A549 (cell line): ENCODE results near the gene OXSM.

Source experiments
- CTCF ChIP-seq: fragments of >200 bp; sonication (Bioruptor Twin); formaldehyde crosslinking; IDR thresholded peaks from 3 replicates; pipeline ENCODE4 v1.5.1; 2016
- EP300 ChIP-seq, 2 experiments: fragments of >200 bp; sonication (Bioruptor Twin); formaldehyde crosslinking; IDR thresholded peaks; 2 replicates in 1 of 2; 3 replicates in 1 of 2; pipeline ENCODE4 v1.6.1; 2016 to 2017
- FOSB ChIP-seq: fragments of 250-450 bp; sonication (Bioruptor Pico); IDR thresholded peaks from 2 replicates; pipeline ENCODE4 v1.5.0; 2020; ENCODE audit warnings: mild to moderate bottlenecking, moderate library complexity
- POLR2A ChIP-seq: IDR thresholded peaks from 2 replicates; pipeline ENCODE4 v1.6.1; 2012; ENCODE audit warnings: mild to moderate bottlenecking, low read length
- RAD21 ChIP-seq, 2 experiments: fragments of >200 bp in 1 of 2; sonication (Bioruptor Twin) in 1 of 2; formaldehyde crosslinking in 1 of 2; IDR thresholded peaks in 1 of 2; conservative IDR thresholded peaks in 1 of 2; 2 replicates in 1 of 2; 3 replicates in 1 of 2; pipeline ENCODE4 v1.6.1; 2012 to 2018; ENCODE audit warnings: inconsistent platforms in 1 of 2
- REST ChIP-seq: fragments of 200-600 bp; sonication (generic); IDR thresholded peaks from 2 replicates; pipeline ENCODE4 v1.6.1; 2016; ENCODE audit warnings: antibody characterized with exemption, mild to moderate bottlenecking, moderate library complexity

GRCh38 chr3:25817638-25818037 lies 27.7 kb downstream of the OXSM start:
- TF ChIP-seq CTCF (no peak), REST (no peak), FOSB (CRISPR knock-in tag) (no peak), RAD21 (conservative IDR thresholded peaks at IDR 0.05 in 1 of 2, IDR thresholded peaks at IDR 0.05 in 1 of 2) (no peak), EP300 (IDR thresholded peaks at IDR 0.05) (no peak), POLR2A (no peak)
